Lung microvascular endothelial cell (primary cell): ENCODE measurements around the gene PRKCD. TPM values are rescaled to one million over a fixed set of nuclear protein-coding genes. Genes with fewer than 3 reads are reported as not detected.

Experiments used
- DNase-seq, 2 donors: peaks; one replicate each; pipeline versions ENCODE4 v3.0.0 to v3.0.0-alpha.2; 2010; ENCODE audit warnings: low read depth in 2 of 2
- total RNA-seq: library from RNA; depleted of rRNA; stranded (reverse); fragments of >200 nt; gene quantifications from 2 replicates; pipeline ENCODE4 v1.2.1, GENCODE V29; 2014

Gene PRKCD
- total RNA-seq, 1 donor from 2014 or later: 0.99 TPM

- no peak for DNase-seq
These were observed 52.3 kb downstream of the PRKCD start for GRCh38 chr3:53213276-53213675.

- no peak for DNase-seq
These were observed 54.8 kb downstream of the PRKCD start for GRCh38 chr3:53215816-53216215.

- no peak for DNase-seq
These were observed 55.7 kb downstream of the PRKCD start for GRCh38 chr3:53216723-53217122.

GRCh38 chr3:53217175-53217574 lies 56.2 kb downstream of the PRKCD start:
- no peak for DNase-seq

GRCh38 chr3:53218131-53218530 lies 57.1 kb downstream of the PRKCD start:
- no peak for DNase-seq

GRCh38 chr3:53219895-53220483 lies 59.0 kb downstream of the PRKCD start:
- peak; percentile 81 to 90 for DNase-seq

- no peak for DNase-seq
These were observed 60.3 kb downstream of the PRKCD start for GRCh38 chr3:53221345-53221744.

- no peak for DNase-seq
These were observed 60.8 kb downstream of the PRKCD start for GRCh38 chr3:53221827-53222182.

- no peak for DNase-seq
These were observed 61.3 kb downstream of the PRKCD start for GRCh38 chr3:53222183-53222901.

GRCh38 chr3:53223025-53223424 lies 62.0 kb downstream of the PRKCD start:
- no peak for DNase-seq

- DNase-seq: no peak
These were observed 62.5 kb downstream of the PRKCD start for GRCh38 chr3:53223541-53223966.

GRCh38 chr3:53224026-53224425 lies 63.0 kb downstream of the PRKCD start:
- no peak for DNase-seq

- no peak for DNase-seq
These were observed 63.5 kb downstream of the PRKCD start for GRCh38 chr3:53224536-53224935.

- DNase-seq: no peak
These were observed 64.2 kb downstream of the PRKCD start for GRCh38 chr3:53225181-53225580.

GRCh38 chr3:53225651-53226050 lies 64.6 kb downstream of the PRKCD start:
- no peak for DNase-seq

- DNase-seq: no peak
These were observed 65.3 kb downstream of the PRKCD start for GRCh38 chr3:53226142-53226840.

GRCh38 chr3:53226841-53227407 lies 65.9 kb downstream of the PRKCD start:
- no peak for DNase-seq

GRCh38 chr3:53227993-53228885 lies 67.2 kb downstream of the PRKCD start:
- DNase-seq: no peak

GRCh38 chr3:53229171-53229570 lies 68.2 kb downstream of the PRKCD start:
- no peak for DNase-seq

GRCh38 chr3:53229606-53230005 lies 68.6 kb downstream of the PRKCD start:
- DNase-seq: no peak

- DNase-seq: no peak
These were observed 69.1 kb downstream of the PRKCD start for GRCh38 chr3:53230041-53230621.
